ENCODE measurements around the gene DROSHA.

DROSHA gene

GRCh38 chr5:31417512-31417911 lies 114.4 kb downstream of the DROSHA start:
- H3K4me1 ChIP-seq (ENCODE audit: control insufficient read depth, insufficient read depth, low read length): no peaks in the 10 kb centered on the region
- H3K9me3 ChIP-seq (ENCODE audit: control insufficient read depth in 2 of 2, low read length in 2 of 2): no peaks in the 10 kb centered on the region
- H3K9ac ChIP-seq (ENCODE audit: low read length in 2 of 2): no peak overlapping the region
- no peaks in the 10 kb centered on the region for H3K27me3 ChIP-seq (ENCODE audit: control insufficient read depth in 1 of 2, insufficient read depth in 2 of 2, low read length in 2 of 2)
- H3K4me3 ChIP-seq (ENCODE audit: low read length in 2 of 2): no peak overlapping the region
- H3K36me3 ChIP-seq (ENCODE audit: control insufficient read depth in 2 of 2, insufficient read depth in 2 of 2, low read length in 2 of 2): peaks cover 38 to 43% of the 10 kb centered on the region in 2 donors
- H3K27ac ChIP-seq (ENCODE audit: low read length): no peak overlapping the region

DNA sequence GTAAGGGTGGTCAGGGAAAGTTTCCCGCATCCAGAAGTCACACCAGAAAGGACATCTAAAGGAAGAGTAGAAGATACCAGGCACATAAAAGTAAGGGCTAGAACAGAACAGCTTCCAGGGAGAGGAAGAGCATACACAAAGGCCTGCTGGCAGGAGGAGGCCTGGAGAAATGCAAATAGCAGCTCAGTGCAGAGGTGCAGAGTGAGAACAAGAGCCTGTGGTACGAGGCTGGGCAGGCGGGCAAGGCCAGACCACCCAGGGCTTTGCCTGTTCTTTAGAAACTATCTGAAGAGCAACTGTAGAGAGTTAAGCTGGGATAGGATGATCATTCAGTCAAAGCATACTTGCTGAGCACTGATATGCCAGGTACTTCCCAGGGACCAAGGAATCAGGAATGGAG lies 115.3 kb downstream of the DROSHA start:
- no peaks in the 10 kb centered on the region for H3K27me3 ChIP-seq (ENCODE audit: control insufficient read depth in 1 of 2, insufficient read depth in 2 of 2, low read length in 2 of 2)
- H3K9me3 ChIP-seq (ENCODE audit: control insufficient read depth in 2 of 2, low read length in 2 of 2): no peaks in the 10 kb centered on the region
- H3K4me1 ChIP-seq (ENCODE audit: control insufficient read depth, insufficient read depth, low read length): no peaks in the 10 kb centered on the region
- no peak overlapping the region for H3K27ac ChIP-seq (ENCODE audit: low read length)
- peaks cover 33 to 39% of the 10 kb centered on the region in 2 donors for H3K36me3 ChIP-seq (ENCODE audit: control insufficient read depth in 2 of 2, insufficient read depth in 2 of 2, low read length in 2 of 2)
- H3K9ac ChIP-seq (ENCODE audit: low read length in 2 of 2): no peak overlapping the region
- no peak overlapping the region for H3K4me3 ChIP-seq (ENCODE audit: low read length in 2 of 2)

GRCh38 chr5:31415960-31416359 lies 115.9 kb downstream of the DROSHA start:
- Histone ChIP-seq H3K27ac (ENCODE audit: low read length) (no peak overlapping the region), H3K36me3 (ENCODE audit: control insufficient read depth in 2 of 2, insufficient read depth in 2 of 2, low read length in 2 of 2) (peaks cover 29 to 40% of the 10 kb centered on the region in 2 donors), H3K9ac (ENCODE audit: low read length in 2 of 2) (no peak overlapping the region), H3K4me3 (ENCODE audit: low read length in 2 of 2) (no peak overlapping the region), H3K9me3 (ENCODE audit: control insufficient read depth in 2 of 2, low read length in 2 of 2) (no peaks in the 10 kb centered on the region), H3K4me1 (ENCODE audit: control insufficient read depth, insufficient read depth, low read length) (no peaks in the 10 kb centered on the region), H3K27me3 (ENCODE audit: control insufficient read depth in 1 of 2, insufficient read depth in 2 of 2, low read length in 2 of 2) (no peaks in the 10 kb centered on the region)

DNA sequence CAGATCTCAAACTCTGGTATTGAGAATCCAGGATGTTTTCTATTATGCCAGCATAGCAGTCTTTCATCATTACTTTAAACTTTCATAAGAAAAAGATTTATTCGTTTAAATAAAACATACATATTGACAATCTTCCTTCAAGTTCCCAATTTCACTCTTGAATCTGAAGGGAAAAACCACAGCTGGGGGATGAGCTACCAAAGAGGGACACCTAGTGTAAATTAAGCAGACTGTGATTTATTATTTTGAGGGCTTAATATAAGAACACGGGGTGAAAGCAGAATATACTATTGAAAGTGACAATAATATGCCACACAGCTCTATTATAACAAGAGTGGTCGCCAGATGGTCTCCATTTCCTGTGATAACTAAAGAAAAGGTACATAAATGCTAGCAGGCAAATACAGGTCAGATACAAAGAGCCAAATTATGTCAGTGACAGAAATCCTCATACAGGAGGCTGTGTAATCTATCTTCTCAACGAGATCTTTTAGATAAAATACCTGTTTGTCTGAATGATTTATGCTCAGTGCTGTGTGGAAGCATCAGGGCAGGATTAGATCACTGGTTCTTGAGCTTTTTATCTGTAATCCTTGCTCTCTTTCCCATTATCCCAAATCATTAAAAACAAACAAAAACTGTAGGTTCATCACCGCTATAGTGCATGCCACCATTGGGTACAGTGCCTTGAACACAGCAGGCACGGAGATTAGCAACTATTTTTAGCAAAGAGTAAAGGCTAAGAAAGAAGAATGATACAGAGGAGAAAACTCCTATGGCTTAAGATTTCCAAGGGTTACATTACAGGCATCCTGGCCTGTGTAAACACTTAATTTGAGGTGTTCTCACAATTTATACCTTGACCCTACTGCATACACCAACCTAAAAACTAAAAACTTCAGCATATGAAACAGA lies 116.6 kb downstream of the DROSHA start:
- Histone ChIP-seq H3K27ac (ENCODE audit: low read length) (no peak overlapping the region), H3K4me1 (ENCODE audit: control insufficient read depth, insufficient read depth, low read length) (no peaks in the 10 kb centered on the region), H3K9me3 (ENCODE audit: control insufficient read depth in 2 of 2, low read length in 2 of 2) (no peaks in the 10 kb centered on the region), H3K9ac (ENCODE audit: low read length in 2 of 2) (no peak overlapping the region), H3K4me3 (ENCODE audit: low read length in 2 of 2) (no peak overlapping the region), H3K36me3 (ENCODE audit: control insufficient read depth in 2 of 2, insufficient read depth in 2 of 2, low read length in 2 of 2) (peaks cover 29 to 37% of the 10 kb centered on the region in 2 donors), H3K27me3 (ENCODE audit: control insufficient read depth in 1 of 2, insufficient read depth in 2 of 2, low read length in 2 of 2) (no peaks in the 10 kb centered on the region)

DNA sequence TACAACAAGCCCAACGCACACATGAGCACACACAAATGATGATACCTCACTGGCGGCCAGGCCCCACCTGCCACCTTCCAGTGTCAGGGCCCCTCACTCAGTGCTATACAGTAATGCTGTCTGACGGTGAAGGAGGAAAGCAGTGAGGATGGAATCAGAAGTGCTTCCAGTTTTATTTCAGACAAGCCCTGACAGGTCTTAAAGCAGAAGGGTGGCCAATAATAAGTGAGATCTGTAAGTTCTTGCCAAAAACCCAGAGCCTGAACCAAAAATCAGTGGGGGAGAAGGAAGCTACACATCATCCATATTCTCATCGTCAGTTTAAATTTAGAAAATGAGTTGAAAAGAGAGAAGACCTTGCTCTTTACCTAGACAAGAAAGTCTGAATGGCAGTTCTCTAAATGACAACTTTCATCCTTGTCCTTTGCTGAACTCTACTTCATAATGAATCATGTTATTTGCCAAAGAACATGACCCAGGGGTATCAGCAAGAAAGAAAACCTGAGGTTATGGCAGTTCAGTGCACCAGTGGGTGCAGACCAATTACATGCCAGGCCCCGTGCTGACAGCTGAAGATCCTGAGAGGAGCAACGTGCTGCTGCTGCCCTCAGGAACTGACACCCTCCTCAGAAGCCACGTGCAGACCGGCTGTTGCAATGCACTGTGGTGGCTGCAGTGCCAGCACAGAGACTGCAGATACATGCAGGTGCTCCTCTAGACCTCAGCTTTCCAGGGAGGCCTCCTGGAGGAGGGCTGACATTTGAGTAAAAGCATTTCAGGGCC lies 118.7 kb downstream of the DROSHA start:
- Histone ChIP-seq H3K9me3 (ENCODE audit: control insufficient read depth in 2 of 2, low read length in 2 of 2) (no peaks in the 10 kb centered on the region), H3K9ac (ENCODE audit: low read length in 2 of 2) (no peak overlapping the region), H3K4me3 (ENCODE audit: low read length in 2 of 2) (no peak overlapping the region), H3K36me3 (ENCODE audit: control insufficient read depth in 2 of 2, insufficient read depth in 2 of 2, low read length in 2 of 2) (peaks cover 20 to 30% of the 10 kb centered on the region in 2 donors), H3K4me1 (ENCODE audit: control insufficient read depth, insufficient read depth, low read length) (no peaks in the 10 kb centered on the region), H3K27me3 (ENCODE audit: control insufficient read depth in 1 of 2, insufficient read depth in 2 of 2, low read length in 2 of 2) (no peaks in the 10 kb centered on the region), H3K27ac (ENCODE audit: low read length) (no peak overlapping the region)

GRCh38 chr5:31412324-31412723 lies 119.6 kb downstream of the DROSHA start:
- Histone ChIP-seq H3K4me1 (ENCODE audit: control insufficient read depth, insufficient read depth, low read length) (no peaks in the 10 kb centered on the region), H3K9me3 (ENCODE audit: control insufficient read depth in 2 of 2, low read length in 2 of 2) (no peaks in the 10 kb centered on the region), H3K4me3 (ENCODE audit: low read length in 2 of 2) (no peak overlapping the region), H3K9ac (ENCODE audit: low read length in 2 of 2) (no peak overlapping the region), H3K27me3 (ENCODE audit: control insufficient read depth in 1 of 2, insufficient read depth in 2 of 2, low read length in 2 of 2) (no peaks in the 10 kb centered on the region), H3K27ac (ENCODE audit: low read length) (no peak overlapping the region), H3K36me3 (ENCODE audit: control insufficient read depth in 2 of 2, insufficient read depth in 2 of 2, low read length in 2 of 2) (peaks cover 12 to 25% of the 10 kb centered on the region in 2 donors)

- Histone ChIP-seq H3K27me3 (ENCODE audit: control insufficient read depth in 1 of 2, insufficient read depth in 2 of 2, low read length in 2 of 2) (no peaks in the 10 kb centered on the region), H3K9me3 (ENCODE audit: control insufficient read depth in 2 of 2, low read length in 2 of 2) (no peaks in the 10 kb centered on the region), H3K36me3 (ENCODE audit: control insufficient read depth in 2 of 2, insufficient read depth in 2 of 2, low read length in 2 of 2) (peaks cover 11 to 24% of the 10 kb centered on the region in 2 donors), H3K9ac (ENCODE audit: low read length in 2 of 2) (no peak overlapping the region), H3K27ac (ENCODE audit: low read length) (no peak overlapping the region), H3K4me3 (ENCODE audit: low read length in 2 of 2) (no peak overlapping the region), H3K4me1 (ENCODE audit: control insufficient read depth, insufficient read depth, low read length) (no peaks in the 10 kb centered on the region)
These were observed 121.8 kb downstream of the DROSHA start for GRCh38 chr5:31410089-31410488.

DNA sequence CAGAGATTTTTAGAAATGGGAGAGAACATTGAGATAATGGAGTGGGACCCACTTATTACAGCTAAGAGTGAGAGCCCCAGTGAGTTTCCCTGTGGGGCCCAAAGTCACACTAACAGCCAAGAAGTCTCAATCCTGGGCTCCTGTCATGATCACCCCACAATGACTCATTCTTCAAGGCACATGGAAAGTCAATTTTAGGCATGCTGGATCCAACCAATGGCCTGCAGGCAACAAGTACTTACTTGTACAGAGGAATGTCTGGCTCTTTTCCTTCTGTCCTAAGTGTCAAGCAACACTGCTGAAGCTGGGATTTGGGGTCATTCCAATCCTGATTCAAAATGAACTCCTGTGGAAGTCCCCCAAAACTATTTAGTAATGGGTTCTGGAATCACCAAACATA lies 123.1 kb downstream of the DROSHA start:
- no peaks in the 10 kb centered on the region for H3K27me3 ChIP-seq (ENCODE audit: control insufficient read depth in 1 of 2, insufficient read depth in 2 of 2, low read length in 2 of 2)
- no peaks in the 10 kb centered on the region for H3K4me1 ChIP-seq (ENCODE audit: control insufficient read depth, insufficient read depth, low read length)
- no peak overlapping the region for H3K4me3 ChIP-seq (ENCODE audit: low read length in 2 of 2)
- H3K27ac ChIP-seq (ENCODE audit: low read length): no peak overlapping the region
- H3K9me3 ChIP-seq (ENCODE audit: control insufficient read depth in 2 of 2, low read length in 2 of 2): no peaks in the 10 kb centered on the region
- no peak overlapping the region for H3K9ac ChIP-seq (ENCODE audit: low read length in 2 of 2)
- H3K36me3 ChIP-seq (ENCODE audit: control insufficient read depth in 2 of 2, insufficient read depth in 2 of 2, low read length in 2 of 2): peaks cover 17 to 27% of the 10 kb centered on the region in 2 donors

- Histone ChIP-seq H3K9me3 (ENCODE audit: control insufficient read depth in 2 of 2, low read length in 2 of 2) (no peaks in the 10 kb centered on the region), H3K9ac (ENCODE audit: low read length in 2 of 2) (no peak overlapping the region), H3K4me3 (ENCODE audit: low read length in 2 of 2) (no peak overlapping the region), H3K36me3 (ENCODE audit: control insufficient read depth in 2 of 2, insufficient read depth in 2 of 2, low read length in 2 of 2) (peaks cover 17 to 24% of the 10 kb centered on the region in 2 donors), H3K27me3 (ENCODE audit: control insufficient read depth in 1 of 2, insufficient read depth in 2 of 2, low read length in 2 of 2) (no peaks in the 10 kb centered on the region), H3K27ac (ENCODE audit: low read length) (no peak overlapping the region), H3K4me1 (ENCODE audit: control insufficient read depth, insufficient read depth, low read length) (no peaks in the 10 kb centered on the region)
These were observed 123.8 kb downstream of the DROSHA start for GRCh38 chr5:31407921-31408693.

- H3K27ac ChIP-seq (ENCODE audit: low read length): no peak overlapping the region
These were observed 127.6 kb downstream of the DROSHA start for GRCh38 chr5:31404325-31404724.

More at GRCh38 chr5:31404325-31404724, 127.6 kb downstream of the DROSHA start:
- Histone ChIP-seq H3K4me1 (ENCODE audit: control insufficient read depth, insufficient read depth, low read length) (no peaks in the 10 kb centered on the region), H3K27me3 (ENCODE audit: control insufficient read depth in 1 of 2, insufficient read depth in 2 of 2, low read length in 2 of 2) (no peaks in the 10 kb centered on the region), H3K9ac (ENCODE audit: low read length in 2 of 2) (no peak overlapping the region), H3K4me3 (ENCODE audit: low read length in 2 of 2) (no peak overlapping the region), H3K9me3 (ENCODE audit: control insufficient read depth in 2 of 2, low read length in 2 of 2) (no peaks in the 10 kb centered on the region), H3K36me3 (ENCODE audit: control insufficient read depth in 2 of 2, insufficient read depth in 2 of 2, low read length in 2 of 2) (peaks cover 20 to 28% of the 10 kb centered on the region in 2 donors)

Data from stomach smooth muscle (tissue), 2 donors.